ENCODE measurements around the gene CORO6. TPM values are rescaled to one million over a fixed set of nuclear protein-coding genes. Genes with fewer than 3 reads are reported as not detected.

Gene CORO6
- total and polyA plus RNA-seq, 2 donors (not counting 1 experiment from before 2014, with no cell fraction given): 1.4 to 4.0 TPM

DNA sequence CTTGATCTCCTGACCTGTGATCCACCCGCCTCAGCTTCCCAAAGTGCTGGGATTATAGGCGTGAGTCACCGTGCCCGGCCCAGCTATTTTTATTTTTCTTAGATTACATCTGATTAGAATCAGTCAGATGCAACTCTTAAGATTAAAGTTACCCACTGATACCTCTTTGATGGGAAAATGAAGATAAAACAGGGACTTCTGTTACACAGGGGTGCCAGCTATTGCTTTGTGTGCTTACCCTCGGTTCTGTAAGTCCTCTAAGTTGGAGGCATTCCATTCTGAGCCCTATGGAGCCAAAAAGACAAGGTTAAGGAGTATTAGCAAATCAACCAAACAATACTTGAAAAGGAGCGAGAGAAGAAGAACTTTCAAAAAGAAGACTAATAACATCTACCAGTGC is 32.6 kb upstream of the CORO6 start:
- H2AFZ ChIP-seq (ENCODE audit: insufficient read depth, low read depth, low read length, poor library complexity, severe bottlenecking): no peak overlapping the region
- no CpG with 5 or more reads among the region's 6 CpGs for WGBS (ENCODE audit: insufficient coverage)
- Mint-ChIP-seq H3K4me3 (no peak overlapping the region), H3K9me3 (ENCODE audit: insufficient read depth) (no peaks in the 10 kb centered on the region), H3K27me3 (no peaks in the 10 kb centered on the region), H3K27ac (no peak overlapping the region), H3K4me1 (peaks cover 3% of the 10 kb centered on the region)
- POLR2A ChIA-PET: interaction anchor here (0.6 kb wide), 1 partner anchor 67 kb away, joined by 3 read pairs; no protein-coding TSS in a partner anchor
- DNase-seq (no peak), ATAC-seq (ENCODE audit: low read depth) (no peak)
- no peak overlapping the region for H3K9ac ChIP-seq (ENCODE audit: low read length)
- no peaks in the 10 kb centered on the region for H3K27me3 ChIP-seq (replicated peaks in 1 of 4; ENCODE audit: control extremely low read depth in 1 of 4, control insufficient read depth in 3 of 4, insufficient read depth in 4 of 4, low read length in 3 of 4)
- H3K9me3 ChIP-seq (ENCODE audit: control extremely low read depth in 1 of 3, control insufficient read depth in 2 of 3, insufficient read depth in 1 of 3, low read length in 2 of 3): no peaks in the 10 kb centered on the region
- intact Hi-C loops (cut with micrococcal nuclease): no loop called here
- H4K20me1 ChIP-seq (ENCODE audit: control insufficient read depth, insufficient read depth, low read length, poor library complexity, severe bottlenecking): no peaks in the 10 kb centered on the region
- CTCF ChIA-PET: interaction anchor here (0.7 to 2.6 kb wide), 7 partner anchors 11 to 123 kb away, joined by 3 to 9 read pairs (median 4); no protein-coding TSS in a partner anchor
- H3K79me2 ChIP-seq (ENCODE audit: control insufficient read depth, insufficient read depth, low read length): peaks cover 12% of the 10 kb centered on the region
- H3K4me3 ChIP-seq (ENCODE audit: control extremely low read depth in 1 of 5, extremely low read depth in 1 of 5, insufficient read depth in 1 of 5, low read depth in 2 of 5, low read length in 4 of 5): no peak overlapping the region
- no peaks in the 10 kb centered on the region for H3K4me1 ChIP-seq (ENCODE audit: control insufficient read depth in 2 of 2, insufficient read depth in 2 of 2, low read length in 2 of 2)
- no peak for TF ChIP-seq EZH2 (IDR thresholded peaks at IDR 0.05; ENCODE audit: borderline replicate concordance, insufficient read depth, low read depth, low read length, poor library complexity, severe bottlenecking)
- TF ChIP-seq, protein P1, sequence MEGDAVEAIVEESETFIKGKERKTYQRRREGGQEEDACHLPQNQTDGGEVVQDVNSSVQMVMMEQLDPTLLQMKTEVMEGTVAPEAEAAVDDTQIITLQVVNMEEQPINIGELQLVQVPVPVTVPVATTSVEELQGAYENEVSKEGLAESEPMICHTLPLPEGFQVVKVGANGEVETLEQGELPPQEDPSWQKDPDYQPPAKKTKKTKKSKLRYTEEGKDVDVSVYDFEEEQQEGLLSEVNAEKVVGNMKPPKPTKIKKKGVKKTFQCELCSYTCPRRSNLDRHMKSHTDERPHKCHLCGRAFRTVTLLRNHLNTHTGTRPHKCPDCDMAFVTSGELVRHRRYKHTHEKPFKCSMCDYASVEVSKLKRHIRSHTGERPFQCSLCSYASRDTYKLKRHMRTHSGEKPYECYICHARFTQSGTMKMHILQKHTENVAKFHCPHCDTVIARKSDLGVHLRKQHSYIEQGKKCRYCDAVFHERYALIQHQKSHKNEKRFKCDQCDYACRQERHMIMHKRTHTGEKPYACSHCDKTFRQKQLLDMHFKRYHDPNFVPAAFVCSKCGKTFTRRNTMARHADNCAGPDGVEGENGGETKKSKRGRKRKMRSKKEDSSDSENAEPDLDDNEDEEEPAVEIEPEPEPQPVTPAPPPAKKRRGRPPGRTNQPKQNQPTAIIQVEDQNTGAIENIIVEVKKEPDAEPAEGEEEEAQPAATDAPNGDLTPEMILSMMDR (IDR thresholded peaks at IDR 0.05): no peak
- H3K4me2 ChIP-seq (replicated peaks; ENCODE audit: low read depth, low read length, poor library complexity, severe bottlenecking): no peak overlapping the region
- peaks cover 9 to 56% of the 10 kb centered on the region in 2 experiments for H3K36me3 ChIP-seq (replicated peaks in 1 of 2; ENCODE audit: control extremely low read depth in 1 of 2, control insufficient read depth in 1 of 2, extremely low read depth in 1 of 2, insufficient read depth in 2 of 2, low read length in 1 of 2)
- no peak overlapping the region for H3K27ac ChIP-seq (ENCODE audit: low read length in 2 of 2)

DNA sequence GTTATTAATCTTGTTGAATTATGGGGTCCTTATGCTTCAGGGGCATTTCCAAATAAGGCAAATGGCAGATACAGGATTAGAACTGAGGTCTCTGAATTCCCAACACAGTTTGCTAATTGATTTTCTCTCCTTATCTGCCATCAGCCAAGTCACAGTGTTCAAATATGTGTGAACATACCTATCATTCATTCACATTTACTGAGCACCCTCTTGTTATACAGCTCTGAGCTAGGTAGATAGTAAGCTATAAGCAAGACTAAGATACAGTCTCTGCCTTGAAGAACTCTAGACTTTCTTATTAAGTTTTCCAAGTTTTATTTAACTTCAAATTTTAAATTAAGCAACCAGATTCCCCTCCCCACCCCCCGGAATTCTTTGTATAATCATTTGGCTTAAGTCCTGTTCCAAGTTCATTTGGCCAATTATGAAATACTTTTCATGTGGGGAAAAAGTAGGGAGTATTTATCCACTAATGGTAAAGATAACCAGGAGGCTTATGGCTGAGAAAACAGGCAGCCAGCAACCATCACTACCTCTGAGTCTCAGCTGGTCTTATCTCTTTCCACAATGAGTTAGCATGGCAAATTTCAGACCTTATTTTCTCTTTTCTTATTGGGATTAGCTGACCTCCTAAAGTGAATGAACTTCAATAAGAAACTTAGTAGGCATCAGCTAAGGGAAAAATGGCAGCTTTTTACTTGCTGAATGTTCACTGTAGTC is 31.4 kb upstream of the CORO6 start:
- H3K9me3 ChIP-seq (ENCODE audit: control extremely low read depth in 1 of 3, control insufficient read depth in 2 of 3, insufficient read depth in 1 of 3, low read length in 2 of 3): no peaks in the 10 kb centered on the region
- DNase-seq (no peak), ATAC-seq (ENCODE audit: low read depth) (no peak)
- no peak overlapping the region for H3K27ac Mint-ChIP-seq
- peaks cover 10% of the 10 kb centered on the region for H3K79me2 ChIP-seq (ENCODE audit: control insufficient read depth, insufficient read depth, low read length)
- H2AFZ ChIP-seq (ENCODE audit: insufficient read depth, low read depth, low read length, poor library complexity, severe bottlenecking): no peak overlapping the region
- ChIA-PET CTCF (interaction anchor here (0.6 to 2.6 kb wide), 10 partner anchors 10 to 189 kb away, joined by 3 to 9 read pairs (median 4); no protein-coding TSS in a partner anchor), POLR2A (no interaction called here)
- H3K4me2 ChIP-seq (replicated peaks; ENCODE audit: low read depth, low read length, poor library complexity, severe bottlenecking): no peak overlapping the region
- WGBS (ENCODE audit: insufficient coverage): no CpG with 5 or more reads among the region's 1 CpG
- H3K27ac ChIP-seq (ENCODE audit: low read length in 2 of 2): no peak overlapping the region
- peaks cover 12 to 67% of the 10 kb centered on the region in 2 experiments for H3K36me3 ChIP-seq (replicated peaks in 1 of 2; ENCODE audit: control extremely low read depth in 1 of 2, control insufficient read depth in 1 of 2, extremely low read depth in 1 of 2, insufficient read depth in 2 of 2, low read length in 1 of 2)
- no peak overlapping the region for H3K9ac ChIP-seq (ENCODE audit: low read length)
- H3K4me3 ChIP-seq (ENCODE audit: control extremely low read depth in 1 of 5, extremely low read depth in 1 of 5, insufficient read depth in 1 of 5, low read depth in 2 of 5, low read length in 4 of 5): no peak overlapping the region
- peaks cover 4% of the 10 kb centered on the region for H3K4me1 Mint-ChIP-seq
- H3K27me3 Mint-ChIP-seq: no peaks in the 10 kb centered on the region
- H3K4me3 Mint-ChIP-seq: no peak overlapping the region
- no peaks in the 10 kb centered on the region for H3K9me3 Mint-ChIP-seq (ENCODE audit: insufficient read depth)
- intact Hi-C loops (cut with micrococcal nuclease): no loop called here
- H3K4me1 ChIP-seq (ENCODE audit: control insufficient read depth in 2 of 2, insufficient read depth in 2 of 2, low read length in 2 of 2): no peaks in the 10 kb centered on the region
- no peak for TF ChIP-seq EZH2 (IDR thresholded peaks at IDR 0.05; ENCODE audit: borderline replicate concordance, insufficient read depth, low read depth, low read length, poor library complexity, severe bottlenecking)
- TF ChIP-seq, protein P1 (IDR thresholded peaks at IDR 0.05): no peak
- no peaks in the 10 kb centered on the region for H3K27me3 ChIP-seq (replicated peaks in 1 of 4; ENCODE audit: control extremely low read depth in 1 of 4, control insufficient read depth in 3 of 4, insufficient read depth in 4 of 4, low read length in 3 of 4)
- H4K20me1 ChIP-seq (ENCODE audit: control insufficient read depth, insufficient read depth, low read length, poor library complexity, severe bottlenecking): no peaks in the 10 kb centered on the region
